H9 (cell line): Measurements from ENCODE around the gene ZSWIM9. TPM values are rescaled to one million over a fixed set of nuclear protein-coding genes. Genes with fewer than 3 reads are reported as not detected.

Experiments used
- DNase-seq: peaks from one replicate; pipeline ENCODE4 v3.0.0-alpha.2; 2017
- H2AFZ ChIP-seq: one replicate; pipeline ENCODE4 v1.6.1; 2013; ENCODE audit warnings: mild to moderate bottlenecking, low read length, control low read depth, moderate library complexity
- H2AK5ac ChIP-seq: 2 replicates; pipeline ENCODE4 v1.6.1; 2013; ENCODE audit warnings: low read length, control low read depth, mixed read lengths; ENCODE audit not compliant: insufficient read length
- H2BK120ac ChIP-seq: one replicate; pipeline ENCODE4 v1.6.1; 2013; ENCODE audit warnings: low read depth, mild to moderate bottlenecking, low read length, control low read depth, inconsistent platforms; ENCODE audit not compliant: poor library complexity, severe bottlenecking
- H2BK12ac ChIP-seq: 2 replicates; pipeline ENCODE4 v1.6.1; 2013; ENCODE audit warnings: low read length, control low read depth, mixed read lengths, low read depth; ENCODE audit not compliant: insufficient read length
- H2BK15ac ChIP-seq: 2 replicates; pipeline ENCODE4 v1.6.1; 2013; ENCODE audit warnings: low read depth, low read length, control low read depth
- H2BK20ac ChIP-seq: one replicate; pipeline ENCODE4 v1.6.1; 2013; ENCODE audit warnings: low read depth, mild to moderate bottlenecking, low read length, control low read depth, inconsistent platforms; ENCODE audit not compliant: poor library complexity, severe bottlenecking
- H2BK5ac ChIP-seq: 2 replicates; pipeline ENCODE4 v1.6.1; 2013; ENCODE audit warnings: low read length, control low read depth, mixed read lengths; ENCODE audit not compliant: insufficient read length
- H3K14ac ChIP-seq: 2 replicates; pipeline ENCODE4 v1.6.1; 2013; ENCODE audit warnings: low read length, control low read depth; ENCODE audit not compliant: insufficient read depth
- H3K18ac ChIP-seq: 2 replicates; pipeline ENCODE4 v1.6.1; 2013; ENCODE audit warnings: low read depth, mild to moderate bottlenecking, mixed read lengths, low read length, control low read depth; ENCODE audit not compliant: insufficient read length
- H3K23ac ChIP-seq: 2 replicates; pipeline ENCODE4 v1.6.1; 2013; ENCODE audit warnings: low read length, control low read depth, mixed read lengths, low read depth; ENCODE audit not compliant: insufficient read length
- H3K23me2 ChIP-seq: 2 replicates; pipeline ENCODE4 v1.6.1; 2013; ENCODE audit warnings: low read depth, mild to moderate bottlenecking, mixed read lengths, low read length, control low read depth; ENCODE audit not compliant: insufficient read length, poor library complexity, severe bottlenecking
- H3K27ac ChIP-seq: 2 replicates; pipeline ENCODE4 v1.5.1; 2013; ENCODE audit warnings: low read length, control low read depth, mixed read lengths, low read depth; ENCODE audit not compliant: insufficient read length
- H3K27me3 ChIP-seq: 2 replicates; pipeline ENCODE4 v1.6.1; 2013; ENCODE audit warnings: low read length, control low read depth, inconsistent platforms; ENCODE audit not compliant: insufficient read depth
- H3K4ac ChIP-seq: 2 replicates; pipeline ENCODE4 v1.6.1; 2013; ENCODE audit warnings: low read depth, mild to moderate bottlenecking, control low read depth, inconsistent platforms, low read length, moderate library complexity
- H3K4me1 ChIP-seq: 2 replicates; pipeline ENCODE4 v1.6.1; 2013; ENCODE audit warnings: low read length, control low read depth, inconsistent platforms; ENCODE audit not compliant: insufficient read depth
- H3K4me2 ChIP-seq: 2 replicates; pipeline ENCODE4 v1.6.1; 2013; ENCODE audit warnings: low read length, control low read depth, mixed read lengths; ENCODE audit not compliant: insufficient read length, insufficient read depth
- H3K56ac ChIP-seq: 2 replicates; pipeline ENCODE4 v1.6.1; 2013; ENCODE audit warnings: low read depth, mild to moderate bottlenecking, mixed read lengths, low read length, control low read depth; ENCODE audit not compliant: insufficient read length
- H3K79me1 ChIP-seq: 2 replicates; pipeline ENCODE4 v1.6.1; 2013; ENCODE audit warnings: low read depth, mild to moderate bottlenecking, moderate library complexity, low read length, control low read depth, inconsistent platforms; ENCODE audit not compliant: insufficient read depth, poor library complexity, severe bottlenecking
- H3K79me2 ChIP-seq: 2 replicates; pipeline ENCODE4 v1.6.1; 2013; ENCODE audit warnings: low read length, control low read depth, inconsistent platforms; ENCODE audit not compliant: insufficient read depth
- H3K9ac ChIP-seq: 2 replicates; pipeline ENCODE4 v1.6.1; 2013; ENCODE audit warnings: low read length, control low read depth, mixed read lengths; ENCODE audit not compliant: insufficient read length; ENCODE audit errors: extremely low read depth
- H3K9me3 ChIP-seq: one replicate; pipeline ENCODE4 v1.6.1; 2013; ENCODE audit warnings: low read depth, low read length, inconsistent platforms; ENCODE audit not compliant: control insufficient read depth
- H3T11ph ChIP-seq: one replicate; pipeline ENCODE4 v1.6.1; 2013; ENCODE audit warnings: mild to moderate bottlenecking, low read length, control low read depth, inconsistent platforms
- H4K20me1 ChIP-seq: one replicate; pipeline ENCODE4 v1.6.1; 2013; ENCODE audit not compliant: control insufficient read depth, insufficient read length, insufficient read depth
- H4K5ac ChIP-seq: 2 replicates; pipeline ENCODE4 v1.6.1; 2013; ENCODE audit warnings: low read depth, mild to moderate bottlenecking, mixed read lengths, low read length, control low read depth; ENCODE audit not compliant: insufficient read length
- H4K8ac ChIP-seq: replicated peaks from 2 replicates; pipeline ENCODE4 v1.6.1; 2013; ENCODE audit warnings: low read length, control low read depth, mixed read lengths, low read depth; ENCODE audit not compliant: insufficient read length
- H4K91ac ChIP-seq: 2 replicates; pipeline ENCODE4 v1.6.1; 2013; ENCODE audit warnings: low read depth, mild to moderate bottlenecking, moderate library complexity, mixed read lengths, low read length, control low read depth; ENCODE audit not compliant: insufficient read length
- H3K27ac Mint-ChIP-seq, 3 experiments: 2 replicates in 2 of 3; 3 replicates in 1 of 3; pipeline ENCODE4 v1.8.0; 2020 to 2021; ENCODE audit warnings: mixed read lengths in 3 of 3, mild to moderate bottlenecking in 1 of 3, moderate library complexity in 1 of 3
- H3K27me3 Mint-ChIP-seq: 2 replicates; pipeline ENCODE4 v1.8.0; 2021; ENCODE audit warnings: low read depth, mild to moderate bottlenecking, moderate library complexity, mixed read lengths
- H3K36me3 Mint-ChIP-seq, 3 experiments: 2 replicates in 2 of 3; 3 replicates in 1 of 3; pipeline ENCODE4 v1.8.0; 2020 to 2021; ENCODE audit warnings: low read depth in 3 of 3, mixed read lengths in 3 of 3; ENCODE audit not compliant: insufficient read depth in 1 of 3
- H3K4me1 Mint-ChIP-seq, 2 experiments: 2 replicates each; pipeline ENCODE4 v1.8.0; 2020; ENCODE audit warnings: mixed read lengths in 2 of 2
- H3K4me3 Mint-ChIP-seq, 2 experiments: 2 replicates in 1 of 2; 3 replicates in 1 of 2; pipeline ENCODE4 v1.8.0; 2020 to 2021; ENCODE audit warnings: mild to moderate bottlenecking in 2 of 2, mixed read lengths in 2 of 2, moderate library complexity in 1 of 2
- H3K9me3 Mint-ChIP-seq, 2 experiments: 2 replicates in 1 of 2; 3 replicates in 1 of 2; pipeline ENCODE4 v1.8.0; 2020; ENCODE audit warnings: mild to moderate bottlenecking in 2 of 2, mixed read lengths in 2 of 2, moderate library complexity in 1 of 2
- WGBS: extraction: QIAGEN DNeasy Blood & Tissue Kit; methylation state at CpG from one replicate; pipeline ENCODE4 v1.1.7; 2013; ENCODE audit warnings: missing lambda C conversion rate, low lambda C conversion rate, mixed read lengths; ENCODE audit not compliant: insufficient read length; ENCODE audit errors: extremely low coverage; 5-methylcytosine and 5-hydroxymethylcytosine counted together
- total RNA-seq: library from RNA; stranded (reverse); gene quantifications from 2 replicates; pipeline ENCODE4 v1.2.1, GENCODE V29; 2021
- TF ChIP-seq, protein P1 (sequence below): fragments of 200-600 bp; sonication (generic); conservative IDR thresholded peaks from 3 replicates; pipeline ENCODE4 v1.8.0; 2021; ENCODE audit warnings: antibody characterized with exemption, mild to moderate bottlenecking

ZSWIM9 gene
- total RNA-seq, 1 experiment from 2014 or later, result 8.9 TPM

DNA sequence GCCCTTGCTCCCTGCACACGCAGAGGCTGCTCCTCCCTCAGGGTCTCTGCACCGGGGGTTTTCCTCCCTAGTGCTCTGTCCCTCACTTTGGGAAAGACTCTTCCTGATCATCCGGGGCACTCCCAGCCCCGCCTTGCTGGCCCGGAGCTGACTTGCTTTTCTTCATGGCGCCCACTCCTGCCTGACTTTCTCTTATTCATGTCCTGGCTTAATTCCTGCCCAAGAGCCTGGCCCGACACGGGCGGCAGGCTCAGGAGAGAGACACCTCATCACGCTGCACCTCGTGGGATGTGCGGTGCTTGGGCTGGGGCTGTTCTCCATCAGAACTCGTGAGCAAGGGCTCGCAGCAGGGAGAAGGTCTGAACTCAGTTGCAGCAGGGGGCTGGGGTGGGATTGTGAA lies 48.1 kb upstream of the ZSWIM9 start:
- Histone ChIP-seq H2BK20ac (no peak overlapping the region), H4K8ac (no peak overlapping the region), H2AFZ (no peak overlapping the region), H3K23ac (no peak overlapping the region), H2AK5ac (no peak overlapping the region), H3K4ac (no peak overlapping the region), H3K27ac (no peak overlapping the region), H3K27me3 (no peaks in the 10 kb centered on the region), H2BK12ac (no peak overlapping the region), H4K5ac (no peak overlapping the region), H3K14ac (no peak overlapping the region), H3K56ac (no peak overlapping the region), H2BK5ac (no peak overlapping the region), H3K9me3 (no peaks in the 10 kb centered on the region), H4K91ac (no peak overlapping the region), H4K20me1 (no peaks in the 10 kb centered on the region), H3T11ph (no peak overlapping the region), H3K4me1 (no peaks in the 10 kb centered on the region), H3K18ac (no peak overlapping the region), H2BK120ac (no peak overlapping the region), H2BK15ac (no peak overlapping the region), H3K79me1 (no peaks in the 10 kb centered on the region), H3K4me2 (no peak overlapping the region), H3K9ac (no peak overlapping the region), H3K79me2 (no peaks in the 10 kb centered on the region), H3K23me2 (no peaks in the 10 kb centered on the region)
- Mint-ChIP-seq H3K27ac (peak overlapping the region in 1 of 3 experiments; percentile 91; a peak in 1 of 7 replicates), H3K27me3 (no peaks in the 10 kb centered on the region), H3K4me3 (no peak overlapping the region), H3K36me3 (peaks cover 53 to 84% (median 83%) of the 10 kb centered on the region in 3 experiments), H3K9me3 (no peaks in the 10 kb centered on the region), H3K4me1 (peaks cover 8 to 11% of the 10 kb centered on the region in 2 experiments)
- DNase-seq, result peak; percentile 14
- TF ChIP-seq, protein P1, sequence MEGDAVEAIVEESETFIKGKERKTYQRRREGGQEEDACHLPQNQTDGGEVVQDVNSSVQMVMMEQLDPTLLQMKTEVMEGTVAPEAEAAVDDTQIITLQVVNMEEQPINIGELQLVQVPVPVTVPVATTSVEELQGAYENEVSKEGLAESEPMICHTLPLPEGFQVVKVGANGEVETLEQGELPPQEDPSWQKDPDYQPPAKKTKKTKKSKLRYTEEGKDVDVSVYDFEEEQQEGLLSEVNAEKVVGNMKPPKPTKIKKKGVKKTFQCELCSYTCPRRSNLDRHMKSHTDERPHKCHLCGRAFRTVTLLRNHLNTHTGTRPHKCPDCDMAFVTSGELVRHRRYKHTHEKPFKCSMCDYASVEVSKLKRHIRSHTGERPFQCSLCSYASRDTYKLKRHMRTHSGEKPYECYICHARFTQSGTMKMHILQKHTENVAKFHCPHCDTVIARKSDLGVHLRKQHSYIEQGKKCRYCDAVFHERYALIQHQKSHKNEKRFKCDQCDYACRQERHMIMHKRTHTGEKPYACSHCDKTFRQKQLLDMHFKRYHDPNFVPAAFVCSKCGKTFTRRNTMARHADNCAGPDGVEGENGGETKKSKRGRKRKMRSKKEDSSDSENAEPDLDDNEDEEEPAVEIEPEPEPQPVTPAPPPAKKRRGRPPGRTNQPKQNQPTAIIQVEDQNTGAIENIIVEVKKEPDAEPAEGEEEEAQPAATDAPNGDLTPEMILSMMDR, result no peak
- WGBS, result no CpG with 5 or more reads among the region's 14 CpGs
